WTC11 (cell line): ENCODE data around the gene HSPG2.

Experiments
- ELF4 ChIP-seq: sonication (generic); formaldehyde crosslinking; IDR thresholded peaks from 2 replicates; pipeline ENCODE4 v1.8.1; 2022; ENCODE audit warnings: low read depth, mild to moderate bottlenecking, moderate library complexity, missing genetic modification reagents
- ESRRA ChIP-seq: sonication (generic); formaldehyde crosslinking; IDR thresholded peaks from 2 replicates; pipeline ENCODE4 v1.8.1; 2022; ENCODE audit warnings: mild to moderate bottlenecking, missing genetic modification reagents, borderline replicate concordance
- MYBL2 ChIP-seq: sonication (generic); formaldehyde crosslinking; IDR thresholded peaks from 2 replicates; pipeline ENCODE4 v1.8.1; 2023; ENCODE audit warnings: mild to moderate bottlenecking, moderate library complexity, missing genetic modification reagents
- TEAD4 ChIP-seq: sonication (generic); formaldehyde crosslinking; IDR thresholded peaks from 2 replicates; pipeline ENCODE4 v1.8.0; 2022; ENCODE audit warnings: mild to moderate bottlenecking, missing genetic modification reagents
- TF ChIP-seq, protein P1 (sequence below): sonication (generic); formaldehyde crosslinking; IDR thresholded peaks from 2 replicates; pipeline ENCODE4 v1.8.0; 2022; ENCODE audit warnings: mild to moderate bottlenecking, missing genetic modification reagents
- TF ChIP-seq, protein P2 (sequence below): fragments of 200-600 bp; IDR thresholded peaks from 2 replicates; pipeline ENCODE4 v1.8.0; 2022; ENCODE audit warnings: antibody characterized with exemption
- TF ChIP-seq, protein P3 (sequence below): sonication (generic); formaldehyde crosslinking; IDR thresholded peaks from 2 replicates; pipeline ENCODE4 v1.8.0; 2022; ENCODE audit warnings: mild to moderate bottlenecking, missing genetic modification reagents
- TF ChIP-seq, protein P4 (sequence below): sonication (generic); formaldehyde crosslinking; IDR thresholded peaks from 2 replicates; pipeline ENCODE4 v1.8.1; 2023; ENCODE audit warnings: mild to moderate bottlenecking, missing genetic modification reagents, moderate library complexity
- TF ChIP-seq, protein P5 (sequence below): sonication (generic); formaldehyde crosslinking; IDR thresholded peaks from 2 replicates; pipeline ENCODE4 v1.8.1; 2022; ENCODE audit warnings: low read depth, mild to moderate bottlenecking, moderate library complexity, missing genetic modification reagents, borderline replicate concordance

DNA sequence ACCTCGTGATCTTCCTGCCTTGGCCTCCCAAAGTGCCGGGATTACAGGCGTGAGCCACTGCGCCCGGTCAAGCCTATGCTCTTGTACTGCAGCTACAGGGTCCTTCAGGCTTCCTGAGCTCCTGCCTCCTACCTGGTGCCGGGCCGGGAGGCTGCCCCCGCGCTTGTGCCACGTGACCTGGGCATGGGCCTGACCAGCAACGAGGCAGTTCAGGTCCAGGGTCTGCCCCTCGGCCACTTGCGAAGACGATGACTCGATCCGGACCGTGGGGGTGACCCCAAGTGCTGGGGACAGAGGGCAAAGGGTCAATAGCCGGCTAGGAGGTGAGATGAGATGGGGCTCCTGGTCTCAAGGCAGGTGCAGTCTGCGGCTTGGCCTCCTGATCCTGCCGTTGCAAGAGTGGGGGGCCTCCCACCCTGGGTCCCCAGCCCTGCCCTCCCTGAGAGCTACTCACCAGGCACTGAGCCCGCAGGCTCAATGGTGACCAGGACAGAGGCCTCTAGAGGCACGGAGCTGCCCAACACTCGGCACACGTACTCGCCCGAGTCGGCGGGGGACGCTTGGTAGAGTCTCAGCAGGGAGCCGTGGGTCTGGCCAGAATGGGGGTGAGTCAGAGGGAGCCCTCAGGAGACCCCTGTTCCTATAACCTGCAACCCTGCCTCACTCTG is 87.1 kb downstream of the HSPG2 start:
- TF ChIP-seq, protein P1, sequence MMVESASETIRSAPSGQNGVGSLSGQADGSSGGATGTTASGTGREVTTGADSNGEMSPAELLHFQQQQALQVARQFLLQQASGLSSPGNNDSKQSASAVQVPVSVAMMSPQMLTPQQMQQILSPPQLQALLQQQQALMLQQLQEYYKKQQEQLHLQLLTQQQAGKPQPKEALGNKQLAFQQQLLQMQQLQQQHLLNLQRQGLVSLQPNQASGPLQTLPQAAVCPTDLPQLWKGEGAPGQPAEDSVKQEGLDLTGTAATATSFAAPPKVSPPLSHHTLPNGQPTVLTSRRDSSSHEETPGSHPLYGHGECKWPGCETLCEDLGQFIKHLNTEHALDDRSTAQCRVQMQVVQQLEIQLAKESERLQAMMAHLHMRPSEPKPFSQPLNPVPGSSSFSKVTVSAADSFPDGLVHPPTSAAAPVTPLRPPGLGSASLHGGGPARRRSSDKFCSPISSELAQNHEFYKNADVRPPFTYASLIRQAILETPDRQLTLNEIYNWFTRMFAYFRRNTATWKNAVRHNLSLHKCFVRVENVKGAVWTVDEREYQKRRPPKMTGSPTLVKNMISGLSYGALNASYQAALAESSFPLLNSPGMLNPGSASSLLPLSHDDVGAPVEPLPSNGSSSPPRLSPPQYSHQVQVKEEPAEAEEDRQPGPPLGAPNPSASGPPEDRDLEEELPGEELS (CRISPR knock-in tag), result no peak
- TF ChIP-seq ELF4, result no peak
- TF ChIP-seq, protein P2, sequence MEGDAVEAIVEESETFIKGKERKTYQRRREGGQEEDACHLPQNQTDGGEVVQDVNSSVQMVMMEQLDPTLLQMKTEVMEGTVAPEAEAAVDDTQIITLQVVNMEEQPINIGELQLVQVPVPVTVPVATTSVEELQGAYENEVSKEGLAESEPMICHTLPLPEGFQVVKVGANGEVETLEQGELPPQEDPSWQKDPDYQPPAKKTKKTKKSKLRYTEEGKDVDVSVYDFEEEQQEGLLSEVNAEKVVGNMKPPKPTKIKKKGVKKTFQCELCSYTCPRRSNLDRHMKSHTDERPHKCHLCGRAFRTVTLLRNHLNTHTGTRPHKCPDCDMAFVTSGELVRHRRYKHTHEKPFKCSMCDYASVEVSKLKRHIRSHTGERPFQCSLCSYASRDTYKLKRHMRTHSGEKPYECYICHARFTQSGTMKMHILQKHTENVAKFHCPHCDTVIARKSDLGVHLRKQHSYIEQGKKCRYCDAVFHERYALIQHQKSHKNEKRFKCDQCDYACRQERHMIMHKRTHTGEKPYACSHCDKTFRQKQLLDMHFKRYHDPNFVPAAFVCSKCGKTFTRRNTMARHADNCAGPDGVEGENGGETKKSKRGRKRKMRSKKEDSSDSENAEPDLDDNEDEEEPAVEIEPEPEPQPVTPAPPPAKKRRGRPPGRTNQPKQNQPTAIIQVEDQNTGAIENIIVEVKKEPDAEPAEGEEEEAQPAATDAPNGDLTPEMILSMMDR, result no peak
- no peak for TF ChIP-seq MYBL2 (CRISPR knock-in tag)
- no peak for TF ChIP-seq TEAD4
- TF ChIP-seq, protein P3, sequence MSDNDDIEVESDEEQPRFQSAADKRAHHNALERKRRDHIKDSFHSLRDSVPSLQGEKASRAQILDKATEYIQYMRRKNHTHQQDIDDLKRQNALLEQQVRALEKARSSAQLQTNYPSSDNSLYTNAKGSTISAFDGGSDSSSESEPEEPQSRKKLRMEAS (CRISPR knock-in tag), result no peak
- TF ChIP-seq ESRRA (CRISPR knock-in tag), result no peak
- TF ChIP-seq, protein P4, sequence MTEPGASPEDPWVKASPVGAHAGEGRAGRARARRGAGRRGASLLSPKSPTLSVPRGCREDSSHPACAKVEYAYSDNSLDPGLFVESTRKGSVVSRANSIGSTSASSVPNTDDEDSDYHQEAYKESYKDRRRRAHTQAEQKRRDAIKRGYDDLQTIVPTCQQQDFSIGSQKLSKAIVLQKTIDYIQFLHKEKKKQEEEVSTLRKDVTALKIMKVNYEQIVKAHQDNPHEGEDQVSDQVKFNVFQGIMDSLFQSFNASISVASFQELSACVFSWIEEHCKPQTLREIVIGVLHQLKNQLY (CRISPR knock-in tag), result no peak
- TF ChIP-seq, protein P5, sequence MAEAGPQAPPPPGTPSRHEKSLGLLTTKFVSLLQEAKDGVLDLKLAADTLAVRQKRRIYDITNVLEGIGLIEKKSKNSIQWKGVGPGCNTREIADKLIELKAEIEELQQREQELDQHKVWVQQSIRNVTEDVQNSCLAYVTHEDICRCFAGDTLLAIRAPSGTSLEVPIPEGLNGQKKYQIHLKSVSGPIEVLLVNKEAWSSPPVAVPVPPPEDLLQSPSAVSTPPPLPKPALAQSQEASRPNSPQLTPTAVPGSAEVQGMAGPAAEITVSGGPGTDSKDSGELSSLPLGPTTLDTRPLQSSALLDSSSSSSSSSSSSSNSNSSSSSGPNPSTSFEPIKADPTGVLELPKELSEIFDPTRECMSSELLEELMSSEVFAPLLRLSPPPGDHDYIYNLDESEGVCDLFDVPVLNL (CRISPR knock-in tag), result no peak
